ENCODE results near the gene LRRC56.

The LRRC56 gene

GRCh38 chr11:528815-529727, 8.3 kb upstream of the LRRC56 start:
- Histone ChIP-seq H3K18ac (ENCODE audit: low read length) (no peak overlapping the region), H3K4me1 (ENCODE audit: control insufficient read depth in 2 of 2, insufficient read depth in 1 of 2, low read depth in 1 of 2, low read length in 2 of 2) (peaks cover 0 to under 1% of the 10 kb centered on the region in 2 donors), H3K14ac (ENCODE audit: low read length) (peak overlapping the region; percentile 38), H4K91ac (ENCODE audit: low read depth, low read length, poor library complexity) (no peak overlapping the region), H2AFZ (ENCODE audit: low read length) (no peak overlapping the region), H4K8ac (ENCODE audit: low read depth, low read length) (no peak overlapping the region), H3K9me3 (replicated peaks in 1 of 2; ENCODE audit: control insufficient read depth in 2 of 2, insufficient read depth in 1 of 2, low read depth in 1 of 2, low read length in 2 of 2) (peaks cover 0 to 3% of the 10 kb centered on the region in 2 donors), H2BK15ac (ENCODE audit: low read length) (no peak overlapping the region), H3K23ac (ENCODE audit: low read depth, low read length, poor library complexity) (peak overlapping the region; percentile 46), H3K27ac (replicated peaks; ENCODE audit: low read length) (no peak overlapping the region), H3K79me1 (ENCODE audit: low read depth, low read length) (peaks cover 2% of the 10 kb centered on the region), H2BK12ac (ENCODE audit: low read length) (no peak overlapping the region), H3K4ac (ENCODE audit: low read length) (no peak overlapping the region), H3K4me2 (ENCODE audit: insufficient read depth, low read length, poor library complexity, severe bottlenecking) (no peak overlapping the region), H3K36me3 (replicated peaks in 1 of 2; ENCODE audit: control insufficient read depth in 2 of 2, insufficient read depth in 2 of 2, low read length in 2 of 2) (peaks cover 22 to 33% of the 10 kb centered on the region in 2 donors), H2AK5ac (ENCODE audit: low read depth, low read length) (no peak overlapping the region), H3K4me3 (ENCODE audit: low read length in 2 of 2) (peak overlapping the region in 1 of 2 donors; percentile 46), H2BK5ac (ENCODE audit: low read length) (no peak overlapping the region), H3K27me3 (ENCODE audit: control insufficient read depth in 3 of 3, insufficient read depth in 3 of 3, low read depth in 1 of 3, low read length in 3 of 3) (no peaks in the 10 kb centered on the region), H3K9ac (ENCODE audit: low read depth, low read length, poor library complexity) (no peak overlapping the region), H2BK120ac (ENCODE audit: low read depth, low read length) (no peak overlapping the region)
- DNase-seq (ENCODE audit: low spot score): no peak
- no CpG with 5 or more reads among the region's 29 CpGs for WGBS, 2 donors (ENCODE audit: extremely low coverage in 2 of 2, insufficient read length in 2 of 2, insufficient replicate concordance in 1 of 2)

GRCh38 chr11:529728-530411, 7.5 kb upstream of the LRRC56 start:
- peaks cover 9% of the 10 kb centered on the region for H3K79me1 ChIP-seq (ENCODE audit: low read depth, low read length)

GRCh38 chr11:530960-531831, 6.1 kb upstream of the LRRC56 start:
- Histone ChIP-seq H3K4me2 (ENCODE audit: insufficient read depth, low read length, poor library complexity, severe bottlenecking) (no peak overlapping the region), H3K27me3 (ENCODE audit: control insufficient read depth in 3 of 3, insufficient read depth in 3 of 3, low read depth in 1 of 3, low read length in 3 of 3) (peaks cover 0 to 2% (median 0%) of the 10 kb centered on the region in 3 experiments), H3K79me1 (ENCODE audit: low read depth, low read length) (peaks cover 9% of the 10 kb centered on the region), H3K4me1 (ENCODE audit: control insufficient read depth in 2 of 2, insufficient read depth in 1 of 2, low read depth in 1 of 2, low read length in 2 of 2) (peaks cover 7 to 8% of the 10 kb centered on the region in 2 donors), H3K9me3 (replicated peaks in 1 of 2; ENCODE audit: control insufficient read depth in 2 of 2, insufficient read depth in 1 of 2, low read depth in 1 of 2, low read length in 2 of 2) (peaks cover 0 to 2% of the 10 kb centered on the region in 2 donors), H2AFZ (ENCODE audit: low read length) (no peak overlapping the region), H3K36me3 (replicated peaks in 1 of 2; ENCODE audit: control insufficient read depth in 2 of 2, insufficient read depth in 2 of 2, low read length in 2 of 2) (peaks cover 22 to 33% of the 10 kb centered on the region in 2 donors), H3K14ac (ENCODE audit: low read length) (no peak overlapping the region), H2BK15ac (ENCODE audit: low read length) (no peak overlapping the region), H3K9ac (ENCODE audit: low read depth, low read length, poor library complexity) (no peak overlapping the region), H2BK12ac (ENCODE audit: low read length) (no peak overlapping the region), H2BK5ac (ENCODE audit: low read length) (no peak overlapping the region), H4K8ac (ENCODE audit: low read depth, low read length) (no peak overlapping the region), H2AK5ac (ENCODE audit: low read depth, low read length) (no peak overlapping the region), H3K4me3 (ENCODE audit: low read length in 2 of 2) (no peak overlapping the region), H3K18ac (ENCODE audit: low read length) (no peak overlapping the region), H3K4ac (ENCODE audit: low read length) (no peak overlapping the region), H3K27ac (replicated peaks; ENCODE audit: low read length) (no peak overlapping the region), H2BK120ac (ENCODE audit: low read depth, low read length) (no peak overlapping the region), H4K91ac (ENCODE audit: low read depth, low read length, poor library complexity) (no peak overlapping the region), H3K23ac (ENCODE audit: low read depth, low read length, poor library complexity) (peak overlapping the region; percentile 43)
- DNase-seq (ENCODE audit: low spot score): no peak
- no CpG with 5 or more reads among the region's 28 CpGs for WGBS, 2 donors (ENCODE audit: extremely low coverage in 2 of 2, insufficient read length in 2 of 2, insufficient replicate concordance in 1 of 2)

More at GRCh38 chr11:529728-530411, 7.5 kb upstream of the LRRC56 start:
- Histone ChIP-seq H2BK120ac (ENCODE audit: low read depth, low read length) (no peak overlapping the region), H4K91ac (ENCODE audit: low read depth, low read length, poor library complexity) (no peak overlapping the region), H4K8ac (ENCODE audit: low read depth, low read length) (no peak overlapping the region), H2BK15ac (ENCODE audit: low read length) (no peak overlapping the region), H3K4me3 (ENCODE audit: low read length in 2 of 2) (no peak overlapping the region), H3K9me3 (replicated peaks in 1 of 2; ENCODE audit: control insufficient read depth in 2 of 2, insufficient read depth in 1 of 2, low read depth in 1 of 2, low read length in 2 of 2) (peaks cover 0 to 2% of the 10 kb centered on the region in 2 donors), H3K4ac (ENCODE audit: low read length) (no peak overlapping the region), H3K4me2 (ENCODE audit: insufficient read depth, low read length, poor library complexity, severe bottlenecking) (no peak overlapping the region), H3K36me3 (replicated peaks in 1 of 2; ENCODE audit: control insufficient read depth in 2 of 2, insufficient read depth in 2 of 2, low read length in 2 of 2) (peaks cover 22 to 33% of the 10 kb centered on the region in 2 donors), H2BK5ac (ENCODE audit: low read length) (no peak overlapping the region), H2AFZ (ENCODE audit: low read length) (no peak overlapping the region), H3K27ac (replicated peaks; ENCODE audit: low read length) (no peak overlapping the region), H2BK12ac (ENCODE audit: low read length) (no peak overlapping the region), H3K23ac (ENCODE audit: low read depth, low read length, poor library complexity) (no peak overlapping the region), H3K27me3 (ENCODE audit: control insufficient read depth in 3 of 3, insufficient read depth in 3 of 3, low read depth in 1 of 3, low read length in 3 of 3) (no peaks in the 10 kb centered on the region), H3K18ac (ENCODE audit: low read length) (no peak overlapping the region), H2AK5ac (ENCODE audit: low read depth, low read length) (no peak overlapping the region), H3K9ac (ENCODE audit: low read depth, low read length, poor library complexity) (no peak overlapping the region), H3K14ac (ENCODE audit: low read length) (peak overlapping the region; percentile 38), H3K4me1 (ENCODE audit: control insufficient read depth in 2 of 2, insufficient read depth in 1 of 2, low read depth in 1 of 2, low read length in 2 of 2) (peaks cover 5 to 6% of the 10 kb centered on the region in 2 donors)
- DNase-seq (ENCODE audit: low spot score): no peak
- no CpG with 5 or more reads among the region's 18 CpGs for WGBS, 2 donors (ENCODE audit: extremely low coverage in 2 of 2, insufficient read length in 2 of 2, insufficient replicate concordance in 1 of 2)

All from neuronal stem cell (in vitro differentiated cells).